Hindlimb muscle (tissue), 1 donor: Measurements from ENCODE around the gene IST1. TPM values are rescaled to one million over a fixed set of nuclear protein-coding genes. Genes with fewer than 3 reads are reported as not detected.

ENCODE experiments used
- DNase-seq: peaks from one replicate; pipeline ENCODE4 v3.0.0-alpha.2; 2013
- polyA plus RNA-seq: library from polyadenylated mRNA; unstranded; fragments of 120-200 nt; gene quantifications from one replicate; pipeline ENCODE4 v1.2.1, GENCODE V29; 2013; ENCODE audit not compliant: insufficient read length

IST1 gene
- polyA plus RNA-seq, 1 donor = 154 TPM

DNA sequence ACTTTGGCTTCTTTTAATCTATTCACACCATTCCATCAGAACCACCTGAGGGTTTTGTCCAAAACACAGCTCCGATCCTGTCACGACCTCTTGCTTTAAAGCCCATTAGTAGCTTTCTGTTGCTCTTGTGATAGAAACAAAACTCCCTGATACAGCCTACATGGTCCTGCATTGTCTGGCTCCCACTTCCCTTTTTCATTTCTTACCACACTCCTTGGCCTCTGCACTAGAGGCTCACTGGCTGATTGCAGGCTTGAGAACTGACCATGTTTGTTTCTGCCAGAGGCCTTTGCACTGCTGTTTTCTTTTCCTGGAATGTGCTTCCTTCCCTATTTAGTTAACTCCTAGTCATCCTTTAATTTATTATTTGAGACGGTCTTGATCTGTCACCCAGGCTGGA lies 23.7 kb downstream of the IST1 start:
- DNase-seq = no peak

- no peak for DNase-seq
Observed at GRCh38 chr16:71920658-71921057, 25.3 kb downstream of the IST1 start.

DNA sequence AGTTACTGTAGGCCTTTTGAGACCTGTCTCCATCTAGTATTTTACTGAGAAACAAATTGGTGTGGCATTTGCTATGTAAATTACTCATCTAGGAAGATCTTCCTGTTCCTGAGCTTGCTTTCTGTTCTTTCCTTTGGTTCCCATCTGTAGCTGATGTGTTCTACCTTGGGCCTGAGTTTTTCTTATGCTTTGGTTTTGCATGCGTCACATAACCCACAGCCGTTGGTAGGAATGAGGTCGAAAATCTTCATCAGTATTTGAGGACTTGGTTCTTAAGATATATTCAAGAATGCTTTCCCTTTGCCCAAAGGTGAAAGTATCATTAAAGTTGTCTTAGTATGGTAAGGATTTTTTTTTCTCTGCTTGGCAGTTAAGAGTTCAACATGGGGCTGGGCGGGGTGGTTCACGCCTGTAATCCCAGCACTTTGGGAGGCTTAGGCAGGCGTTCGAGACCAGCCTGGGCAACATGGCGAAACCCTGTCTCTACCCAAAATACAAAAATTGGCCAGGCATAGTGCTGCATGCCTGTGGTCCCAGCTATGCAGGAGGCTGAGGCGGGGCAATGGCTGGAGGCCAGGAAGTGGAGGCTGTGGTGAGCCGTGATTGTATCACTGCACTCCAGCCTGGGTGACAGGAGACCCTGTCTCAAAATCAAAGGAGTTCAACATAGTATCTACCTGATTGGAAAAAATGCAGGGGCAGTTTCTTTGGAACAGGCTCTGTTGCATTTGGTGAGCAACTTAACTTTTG lies 28.8 kb downstream of the IST1 start:
- no peak for DNase-seq

GRCh38 chr16:71924710-71925109 lies 29.4 kb downstream of the IST1 start:
- DNase-seq = no peak

DNA sequence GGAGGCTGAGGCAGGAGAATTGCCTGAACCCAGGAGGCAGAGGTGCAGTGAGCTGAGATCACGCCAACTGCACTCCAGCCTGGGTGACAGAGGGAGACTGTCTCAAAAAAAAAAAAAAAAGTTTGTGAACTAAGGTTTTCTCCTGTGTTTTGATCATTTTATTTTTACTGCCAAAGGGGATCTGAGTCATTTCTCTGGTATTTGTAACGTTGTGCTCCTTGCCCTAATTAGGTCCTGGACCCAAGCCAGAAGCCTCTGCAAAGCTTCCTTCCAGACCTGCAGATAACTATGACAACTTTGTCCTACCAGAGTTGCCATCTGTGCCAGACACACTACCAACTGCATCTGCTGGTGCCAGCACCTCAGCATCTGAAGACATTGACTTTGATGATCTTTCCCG lies 32.1 kb downstream of the IST1 start:
- DNase-seq = peak; percentile 16

GRCh38 chr16:71927787-71928186 lies 32.5 kb downstream of the IST1 start:
- DNase-seq = no peak

GRCh38 chr16:71929048-71929447 lies 33.7 kb downstream of the IST1 start:
- no peak for DNase-seq

DNA sequence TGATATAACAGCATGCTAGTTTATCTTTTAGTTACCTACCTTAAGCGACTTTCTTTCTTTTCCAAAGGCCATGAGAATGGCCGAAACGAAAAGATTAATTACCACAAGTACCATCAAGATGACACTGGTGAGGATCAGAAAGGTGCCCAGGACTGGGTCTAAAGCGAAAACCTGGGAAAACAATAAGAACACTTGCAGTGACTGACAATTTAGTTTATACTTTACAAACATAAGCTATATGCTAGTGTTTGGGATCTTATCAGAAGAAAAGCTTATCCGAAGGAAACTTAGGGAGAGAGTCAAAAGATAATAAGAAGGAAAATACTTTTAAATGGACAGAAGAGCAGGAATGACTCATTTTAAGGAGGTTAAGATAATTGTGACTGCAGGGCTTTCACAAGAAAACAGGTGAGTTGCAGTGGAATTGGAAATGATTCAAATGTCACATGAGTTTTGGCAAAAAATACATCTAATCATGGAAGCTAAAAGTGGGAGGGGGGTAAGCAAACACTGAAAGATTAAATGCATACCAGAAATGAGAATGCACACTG lies 34.8 kb downstream of the IST1 start:
- DNase-seq = no peak

GRCh38 chr16:71931001-71931400 lies 35.7 kb downstream of the IST1 start:
- no peak for DNase-seq

DNA sequence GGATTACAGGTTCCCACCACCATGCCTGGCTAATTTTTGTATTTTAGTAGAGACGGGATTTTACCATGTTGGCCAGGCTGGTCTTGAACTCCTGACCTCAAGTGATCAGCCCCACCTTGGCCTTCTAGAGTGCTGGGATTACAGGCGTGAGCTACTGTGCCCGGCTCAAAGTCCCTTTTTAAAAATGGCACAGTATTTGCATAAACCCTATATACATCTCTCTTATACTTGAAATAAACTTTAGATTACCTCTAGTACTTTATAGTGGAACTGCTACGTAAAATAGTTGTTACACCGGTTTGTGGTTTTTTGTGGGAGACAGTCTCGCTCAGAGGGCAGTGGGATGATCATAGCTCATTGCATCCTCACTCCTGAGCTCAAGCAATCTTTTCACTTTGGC lies 36.3 kb downstream of the IST1 start:
- no peak for DNase-seq

DNA sequence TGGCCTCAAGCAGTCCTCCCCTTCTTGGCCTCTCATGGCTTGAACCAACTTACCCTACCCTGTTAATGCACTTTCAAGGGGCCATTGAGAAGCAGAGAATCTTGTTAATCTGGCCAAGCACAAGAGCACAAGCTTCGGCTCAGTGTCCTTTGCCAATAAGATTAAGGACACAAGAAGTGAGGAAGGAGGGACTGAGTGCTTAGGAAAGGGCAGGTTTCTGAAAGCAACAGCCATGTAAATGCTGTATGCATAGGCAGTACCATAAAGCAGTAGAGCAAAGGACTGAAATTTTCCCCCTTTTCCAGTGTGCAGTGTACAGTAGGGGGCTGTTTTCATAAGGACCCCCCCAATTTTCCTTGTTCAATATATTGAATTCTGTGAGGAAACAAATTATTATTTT lies 37.7 kb downstream of the IST1 start:
- no peak for DNase-seq

DNA sequence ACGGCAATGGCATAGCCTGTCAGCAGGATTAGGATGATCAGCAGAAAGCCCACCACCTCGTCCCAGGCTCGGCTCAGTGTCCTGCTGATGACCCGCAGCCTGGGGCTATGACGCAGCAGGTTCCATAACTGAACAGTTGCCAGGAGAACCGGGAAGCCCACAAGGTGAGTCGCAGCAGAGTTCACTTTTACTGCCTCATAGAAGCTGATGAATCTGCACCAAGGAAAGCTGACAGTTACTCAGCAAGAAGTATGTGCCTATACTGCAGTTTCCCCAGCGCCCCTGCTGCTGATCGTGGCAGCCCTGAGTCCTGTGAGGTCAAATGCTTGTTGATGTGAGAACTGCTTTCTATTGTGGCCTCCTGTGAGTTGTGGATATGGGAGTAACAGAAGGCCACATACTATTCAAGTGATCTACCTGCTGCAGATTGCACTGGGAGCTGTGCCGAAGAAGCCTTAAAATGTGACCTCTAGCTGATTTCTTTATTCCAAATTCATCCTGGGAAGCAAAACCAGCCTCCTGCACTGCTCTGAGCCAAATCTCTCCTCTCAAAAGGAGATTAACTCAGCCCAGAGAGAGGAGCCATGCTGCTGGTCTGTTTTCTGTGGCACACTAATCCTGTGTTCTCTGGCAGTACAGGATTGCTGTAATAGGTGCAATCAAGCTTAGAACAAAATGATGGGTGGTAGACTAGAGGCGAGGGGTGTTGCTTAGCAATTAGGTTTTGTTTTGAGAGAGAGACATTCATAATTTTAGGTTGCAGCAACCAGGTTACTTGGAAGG lies 38.8 kb downstream of the IST1 start:
- DNase-seq = no peak

DNA sequence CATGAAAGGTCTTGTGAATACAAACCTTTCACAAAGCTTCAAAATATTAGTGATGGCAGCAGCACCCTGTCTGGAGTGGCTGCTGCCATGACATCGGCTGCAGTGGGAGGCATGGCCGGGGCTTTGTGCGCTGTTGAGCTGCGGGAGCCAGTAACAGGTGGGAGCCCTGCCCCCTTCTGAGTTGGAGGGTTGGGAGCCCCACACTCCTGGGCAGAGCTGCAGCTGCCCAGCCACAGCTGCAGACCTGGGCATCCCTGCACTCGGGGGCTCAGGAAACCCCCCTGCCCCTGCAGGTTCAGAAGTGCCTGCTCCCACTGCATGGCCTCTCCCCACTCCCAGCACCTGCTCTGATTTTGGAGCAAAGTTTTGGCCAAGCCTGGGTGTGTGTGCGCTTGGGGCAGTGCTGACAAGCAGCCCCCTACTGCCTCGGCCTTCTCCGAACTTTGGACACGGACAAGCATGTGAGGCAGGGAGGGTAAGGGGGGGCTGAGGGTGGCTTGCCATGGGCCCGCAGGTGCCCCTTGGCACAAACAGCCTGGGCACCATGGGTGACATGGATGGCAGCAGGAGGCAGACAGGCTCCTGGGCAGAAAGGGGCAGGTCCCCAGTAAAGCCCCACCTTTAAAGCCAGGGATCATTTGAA lies 42.7 kb downstream of the IST1 start:
- no peak for DNase-seq

DNA sequence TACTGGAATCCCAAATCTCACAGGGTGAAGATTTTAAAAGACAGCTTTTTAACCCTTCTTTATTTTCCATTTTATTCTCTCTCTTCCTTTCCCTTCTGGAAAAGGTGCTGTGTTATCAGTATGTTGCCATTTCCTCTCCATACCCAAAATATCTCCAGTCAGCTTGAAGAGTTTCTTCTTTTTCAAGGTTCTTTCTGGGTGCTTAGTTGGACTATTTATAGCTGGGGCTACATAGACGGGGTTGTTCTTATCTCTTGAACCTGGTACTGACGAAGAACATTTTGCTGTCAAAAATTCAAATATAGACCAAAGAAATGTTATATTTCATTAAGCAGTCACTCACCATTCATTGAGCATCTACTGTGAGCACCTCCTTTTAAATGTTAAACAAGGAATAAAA lies 48.6 kb downstream of the IST1 start:
- no peak for DNase-seq

DNA sequence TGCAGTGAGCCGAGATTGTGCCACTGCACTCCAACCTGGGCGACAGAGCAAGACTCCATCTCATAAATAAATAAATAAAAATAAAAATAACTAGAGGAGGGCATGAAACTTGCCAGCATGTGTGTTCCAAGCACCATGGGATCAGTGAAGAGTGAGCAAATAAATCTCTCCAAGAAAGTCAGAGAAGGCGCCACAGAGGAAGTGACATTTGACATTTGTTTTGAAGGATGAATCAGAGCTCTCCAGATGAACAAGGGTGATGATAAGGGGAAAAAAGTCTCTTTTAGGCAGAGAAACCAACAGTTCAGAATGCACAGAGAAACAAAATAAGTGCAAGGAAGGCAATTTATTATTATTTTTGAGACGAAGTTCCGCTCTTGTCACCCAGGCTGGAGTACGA lies 50.3 kb downstream of the IST1 start:
- DNase-seq = no peak

DNA sequence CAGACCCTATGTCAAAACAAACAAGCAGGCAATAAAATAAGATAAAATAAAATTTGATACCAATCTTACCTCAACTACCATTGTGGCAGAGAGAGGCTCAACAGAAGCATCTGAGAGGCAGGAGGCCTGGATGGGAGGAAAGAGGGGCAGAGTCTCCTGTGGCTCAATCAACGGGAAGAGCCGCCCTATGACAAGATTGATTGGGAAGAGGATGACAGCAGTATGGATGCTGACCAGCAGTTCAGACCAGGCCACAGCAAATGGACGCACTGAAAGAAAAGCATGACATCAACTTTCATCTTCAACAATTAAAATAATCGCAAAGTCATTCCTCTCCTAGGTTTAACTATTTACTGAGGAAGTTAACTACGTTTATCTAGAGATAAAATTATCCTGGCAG lies 57.5 kb downstream of the IST1 start:
- DNase-seq = no peak

DNA sequence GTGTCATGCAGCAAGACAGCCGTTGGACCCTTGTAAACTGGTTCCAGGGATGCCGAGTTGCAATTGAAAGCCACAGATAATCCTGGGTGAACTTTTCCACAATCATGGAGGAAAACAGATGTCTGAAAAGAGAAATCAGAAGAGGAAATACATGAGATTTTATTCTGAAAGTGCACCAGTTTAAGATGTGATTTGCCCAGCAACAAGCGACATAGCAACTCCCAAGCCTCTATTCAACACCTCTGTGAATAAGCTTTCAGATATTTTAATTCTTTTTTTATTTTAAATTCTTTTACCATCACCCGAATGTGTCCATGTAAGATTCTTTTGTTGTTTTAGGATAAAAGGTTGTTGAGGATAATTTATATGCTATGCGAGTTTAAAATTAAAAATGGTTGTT lies 58.8 kb downstream of the IST1 start:
- no peak for DNase-seq

- DNase-seq = no peak
Observed at GRCh38 chr16:71954699-71955195, 59.4 kb downstream of the IST1 start.

DNA sequence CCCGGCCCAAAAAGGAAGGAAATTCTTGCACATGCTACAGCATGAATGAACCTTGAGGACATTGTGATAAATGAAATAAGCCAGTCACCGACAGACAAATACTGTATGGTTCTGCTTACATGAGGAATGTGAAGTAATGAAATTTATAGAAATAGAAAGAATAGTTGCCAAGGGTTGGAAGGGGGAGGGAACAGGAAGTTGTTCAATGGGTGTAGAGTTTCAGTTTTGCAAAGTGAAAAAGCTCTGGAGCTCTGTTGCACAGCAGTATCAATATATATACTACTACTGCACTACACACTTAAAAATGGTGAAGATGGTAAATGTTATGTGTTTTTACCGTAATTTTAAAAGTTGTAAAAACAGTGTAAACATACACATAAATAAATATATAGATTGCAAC lies 61.2 kb downstream of the IST1 start:
- no peak for DNase-seq

- peak; percentile 66 for DNase-seq
Observed at GRCh38 chr16:71961066-71962039, 66.0 kb downstream of the IST1 start.

DNA sequence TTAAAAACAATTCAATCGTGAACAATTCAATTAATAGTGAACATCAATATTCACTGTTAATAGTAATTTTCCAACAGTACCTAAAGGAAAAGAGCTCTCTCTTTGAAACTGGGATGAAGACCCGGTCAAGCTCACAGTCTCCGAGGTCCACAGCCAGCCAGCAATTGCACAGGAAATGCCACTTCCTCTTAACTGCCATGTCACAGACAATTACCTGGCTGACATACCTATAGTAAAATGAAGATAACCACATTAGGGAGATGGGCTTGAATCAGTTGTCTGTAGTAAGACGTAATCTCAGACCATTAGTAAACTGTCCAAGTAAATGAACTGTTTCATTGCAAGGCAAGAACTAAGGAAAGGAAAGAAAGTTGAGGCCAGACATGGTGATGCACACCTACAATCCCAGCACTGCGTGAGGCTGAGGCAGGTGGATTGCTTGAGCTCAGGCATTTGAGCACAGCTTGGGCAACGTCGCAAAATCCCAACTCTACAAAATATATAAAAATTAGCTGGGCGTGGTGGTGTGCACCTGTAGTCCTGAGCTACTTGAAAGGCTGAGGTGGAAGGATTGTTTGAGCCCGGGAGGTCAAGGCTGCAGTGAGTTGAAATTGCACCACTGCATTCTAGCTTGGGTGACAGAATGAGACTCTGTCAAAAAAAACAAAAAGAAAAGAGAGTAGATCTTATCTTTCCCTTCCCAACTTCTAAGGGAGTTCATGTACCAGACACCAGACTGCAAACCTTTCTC lies 68.0 kb downstream of the IST1 start:
- no peak for DNase-seq
